Panc1 (cell line): ENCODE measurements around the gene CLMN. TPM values are rescaled to one million over a fixed set of nuclear protein-coding genes. Genes with fewer than 3 reads are reported as not detected.

ENCODE experiments used
- ATAC-seq: fragments of 200-7000 bp; cut with Tn5 transposase; 2 replicates; pipeline ENCODE4 v1.9.1; 2020; ENCODE audit warnings: mild to moderate bottlenecking, moderate library complexity
- BruUV-seq: library from RNA; stranded (reverse); fragments of 400-500 nt; replicated peaks from 2 replicates; lab custom pipeline; 2021; lab: Mats Ljungman, UMichigan
- CTCF ChIA-PET: fragments of 300-600 bp; sonication (Branson Sonifier 250); formaldehyde crosslinking; loops from one replicate; lab custom pipeline; 2022; ENCODE audit warnings: antibody characterized with exemption; lab: Charles Lee
- POLR2A ChIA-PET: fragments of 300-600 bp; sonication (Branson Sonifier 250); formaldehyde crosslinking; loops from one replicate; lab custom pipeline; 2022; ENCODE audit warnings: antibody characterized with exemption; lab: Charles Lee
- DNase-seq: peaks from one replicate; pipeline ENCODE4 v3.0.0-alpha.2; 2010; ENCODE audit warnings: low read depth, low spot score
- H3K27ac ChIP-seq: 2 replicates; pipeline ENCODE4 v1.5.1; 2011; ENCODE audit warnings: mild to moderate bottlenecking, low read length, inconsistent platforms
- H3K27me3 ChIP-seq: fragments of 200-500 bp; sonication (Bioruptor generic); 2 replicates; pipeline ENCODE4 v1.6.0; 2014; ENCODE audit warnings: low read length, inconsistent platforms; ENCODE audit not compliant: control insufficient read depth, insufficient read depth
- H3K36me3 ChIP-seq: fragments of 200-500 bp; sonication (Bioruptor generic); 2 replicates; pipeline ENCODE4 v1.5.1; 2014; ENCODE audit warnings: inconsistent platforms, mild to moderate bottlenecking, low read length, moderate library complexity; ENCODE audit not compliant: control insufficient read depth, insufficient read depth
- H3K4me1 ChIP-seq: 2 replicates; pipeline ENCODE4 v1.5.1; 2011; ENCODE audit warnings: inconsistent platforms, mild to moderate bottlenecking, low read length, moderate library complexity; ENCODE audit not compliant: control insufficient read depth, insufficient read depth
- H3K4me3 ChIP-seq, 2 experiments: 2 replicates each; pipeline ENCODE4 v1.5.1; 2011 to 2012; ENCODE audit warnings: low read depth in 2 of 2, low read length in 2 of 2, mild to moderate bottlenecking in 2 of 2, inconsistent platforms in 1 of 2, moderate library complexity in 1 of 2
- H3K9me3 ChIP-seq: fragments of 200-500 bp; sonication (Bioruptor generic); 2 replicates; pipeline ENCODE4 v1.5.1; 2014; ENCODE audit warnings: low read depth, mild to moderate bottlenecking, inconsistent platforms, low read length, moderate library complexity; ENCODE audit not compliant: control insufficient read depth, insufficient read depth
- CTCF ChIP-seq: fragments of 450-650 bp; IDR thresholded peaks from 2 replicates; pipeline ENCODE4 v1.5.1; 2017; ENCODE audit warnings: mild to moderate bottlenecking
- POLR2AphosphoS5 ChIP-seq: IDR thresholded peaks from 2 replicates; pipeline ENCODE4 v1.6.1; 2012; ENCODE audit warnings: mild to moderate bottlenecking, low read depth, low read length, moderate library complexity
- REST ChIP-seq, 2 experiments: IDR thresholded peaks; 2 replicates each; pipeline ENCODE4 v1.6.1; 2011 to 2012; ENCODE audit warnings: low read depth in 2 of 2, control low read depth in 1 of 2, low read length in 1 of 2, mild to moderate bottlenecking in 1 of 2, moderate library complexity in 1 of 2; ENCODE audit not compliant: insufficient read depth in 1 of 2
- SIN3A ChIP-seq: IDR thresholded peaks from 2 replicates; pipeline ENCODE4 v1.6.1; 2012; ENCODE audit warnings: low read depth, mild to moderate bottlenecking, low read length, moderate library complexity, borderline replicate concordance; ENCODE audit not compliant: insufficient read depth
- TCF7L2 ChIP-seq: IDR thresholded peaks from 2 replicates; pipeline ENCODE4 v1.6.1; 2011; ENCODE audit warnings: mild to moderate bottlenecking, low read depth, low read length, inconsistent platforms
- in situ Hi-C: cut with HindIII; loops from 2 replicates; pipeline ENCODE4 v1.10.0; 2016; ENCODE audit warnings: low sequenced_read_pairs, low pct_unique_long_range_greater_than_20kb
- intact Hi-C: fragments of 100-400 bp; cut with micrococcal nuclease; formaldehyde crosslinking; loops from one replicate; pipeline ENCODE4 v1.10.0; 2022; ENCODE audit not compliant: unreplicated experiment
- total RNA-seq: library from RNA; stranded (reverse); gene quantifications from one replicate; pipeline ENCODE4 v1.2.1, GENCODE V29; 2021; ENCODE audit not compliant: unreplicated experiment

CLMN gene
- total RNA-seq, 1 experiment from 2014 or later: 34.9 TPM

DNA sequence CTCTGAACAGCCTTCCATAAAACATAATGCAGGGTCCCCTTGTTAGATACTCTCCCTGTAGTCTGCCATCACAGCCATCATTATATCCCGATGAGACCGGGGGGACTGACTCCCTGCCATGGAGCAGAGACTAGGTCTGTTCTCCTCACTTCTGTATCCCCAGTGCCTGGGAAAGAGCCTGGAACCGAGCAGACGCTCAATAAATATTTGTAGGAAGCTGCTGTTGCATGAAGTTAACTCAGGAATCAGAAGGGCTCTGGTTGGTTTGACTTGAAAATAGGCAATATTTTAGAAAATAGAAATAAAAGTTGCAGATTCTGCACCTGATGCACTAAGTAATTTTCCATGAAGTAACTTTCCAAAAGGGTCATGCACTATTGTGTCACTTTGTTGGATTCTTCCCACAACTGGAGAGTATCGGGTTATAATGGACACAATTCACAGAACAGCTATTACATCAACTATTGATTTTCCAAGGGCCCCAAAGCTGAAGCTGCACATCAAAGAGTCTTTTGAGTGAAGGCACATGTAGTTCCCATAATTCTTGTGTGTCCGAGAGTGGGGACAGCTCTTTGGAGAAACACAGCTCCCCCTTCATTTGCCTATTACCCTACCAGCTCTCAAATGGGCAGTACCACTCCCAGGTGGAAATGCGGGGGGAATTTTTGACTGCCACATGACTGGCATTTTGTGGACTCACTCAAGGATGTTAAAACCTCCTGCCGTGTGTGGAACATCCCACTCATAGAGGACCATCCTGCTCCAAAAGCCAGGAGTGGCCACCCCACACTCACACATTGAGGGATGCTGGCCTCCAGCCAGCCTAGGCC, 18.8 kb downstream of the CLMN start:
- CTCF ChIA-PET: no interaction called here
- ATAC-seq: no peak

GRCh38 chr14:95300002-95300696, 19.6 kb downstream of the CLMN start:
- DNase-seq: no peak
- Histone ChIP-seq H3K4me3 (no peak overlapping the region), H3K4me1 (peaks cover 9% of the 10 kb centered on the region), H3K9me3 (no peaks in the 10 kb centered on the region), H3K27me3 (no peaks in the 10 kb centered on the region), H3K27ac (no peak overlapping the region), H3K36me3 (no peaks in the 10 kb centered on the region)
- ATAC-seq: no peak
- POLR2A ChIA-PET: no interaction called here
- BruUV-seq: no TSS peak
- CTCF ChIA-PET: no interaction called here
- TF ChIP-seq TCF7L2 (no peak), SIN3A (no peak), CTCF (no peak), POLR2AphosphoS5 (no peak), REST (IDR thresholded peaks at IDR 0.05; ENCODE audit: insufficient read depth in 1 of 2, low read depth in 2 of 2, low read length in 1 of 2) (no peak)
- in situ Hi-C loops: no loop called here
- intact Hi-C loops: no loop called here

More for the DNA sequence above, 18.8 kb downstream of the CLMN start:
- Histone ChIP-seq H3K36me3 (no peaks in the 10 kb centered on the region), H3K27me3 (no peaks in the 10 kb centered on the region), H3K4me3 (no peak overlapping the region), H3K9me3 (no peaks in the 10 kb centered on the region), H3K27ac (no peak overlapping the region), H3K4me1 (peaks cover 9% of the 10 kb centered on the region)
- DNase-seq: no peak
- TF ChIP-seq REST (IDR thresholded peaks at IDR 0.05; ENCODE audit: insufficient read depth in 1 of 2, low read depth in 2 of 2, low read length in 1 of 2) (no peak), TCF7L2 (no peak), SIN3A (no peak)
- in situ Hi-C loops: no loop called here
- no TSS peak for BruUV-seq
- intact Hi-C loops: no loop called here
- POLR2A ChIA-PET: no interaction called here
